Lower leg skin (tissue), 4 donors: ENCODE results near the gene COPB1. TPM values are rescaled to one million over a fixed set of nuclear protein-coding genes. Genes with fewer than 3 reads are reported as not detected.

Experiments used
- DNase-seq, 2 donors: peaks; one replicate each; pipeline ENCODE4 v3.0.0-alpha.2; 2019; ENCODE audit warnings: low spot score in 2 of 2
- H3K4me3 ChIP-seq: fragments of 200-600 bp; sonication (generic); 2 replicates; pipeline ENCODE4 v1.5.1; 2017; ENCODE audit warnings: mild to moderate bottlenecking, low read depth; ENCODE audit not compliant: poor library complexity, severe bottlenecking
- CTCF ChIP-seq, 3 donors: fragments of 450-650 bp; IDR thresholded peaks; one replicate each; pipeline ENCODE4 v1.5.1; 2016; ENCODE audit warnings: antibody characterized with exemption in 3 of 3, mild to moderate bottlenecking in 3 of 3, moderate library complexity in 2 of 3
- POLR2A ChIP-seq, 2 donors: fragments of 450-650 bp; IDR thresholded peaks; one replicate each; pipeline ENCODE4 v1.6.1; 2016 to 2017; ENCODE audit warnings: antibody characterized with exemption in 2 of 2, mild to moderate bottlenecking in 1 of 2, moderate library complexity in 1 of 2
- WGBS, 2 donors: methylation state at CpG; one replicate each; pipeline ENCODE4 v1.1.5; 2018; 5-methylcytosine and 5-hydroxymethylcytosine counted together
- intact Hi-C: fragments of 100-400 bp; cut with DNase I; formaldehyde crosslinking; loops from one replicate; pipeline ENCODE4 v1.15.0; 2023; ENCODE audit warnings: low total_unique reads
- total RNA-seq, 4 donors: library from RNA; depleted of rRNA; stranded (reverse); fragments of >200 nt; gene quantifications; one replicate each; pipeline ENCODE4 v1.1.0, GENCODE V29; 2016

COPB1 gene
- total RNA-seq, 4 donors from 2014 or later, result 59.8 to 74.8 (median 65.0) TPM

DNA sequence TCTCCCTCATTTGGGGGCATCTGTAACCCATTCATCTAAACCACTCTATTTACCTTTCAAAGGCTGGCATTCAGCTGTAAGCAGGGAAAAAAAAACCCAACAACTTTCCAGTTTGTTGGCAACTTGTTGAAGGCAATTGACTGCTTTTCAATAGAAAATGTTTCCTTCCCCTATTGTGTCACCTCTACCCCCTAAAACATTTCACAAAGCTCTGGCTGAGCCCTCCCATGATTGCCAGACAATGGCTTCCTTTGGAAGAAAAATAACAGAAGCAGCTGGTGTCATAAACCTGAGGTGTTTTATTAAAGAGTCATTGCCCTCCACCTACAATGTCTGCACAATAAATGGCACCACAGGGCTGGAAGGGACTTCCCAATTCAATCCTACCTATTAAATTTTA, 42.7 kb upstream of the COPB1 start:
- no peak for DNase-seq
- TF ChIP-seq POLR2A (IDR thresholded peaks at IDR 0.05) (no peak), CTCF (IDR thresholded peaks at IDR 0.05) (no peak)
- intact Hi-C loops, result no loop called here
- H3K4me3 ChIP-seq, result no peak overlapping the region

DNA sequence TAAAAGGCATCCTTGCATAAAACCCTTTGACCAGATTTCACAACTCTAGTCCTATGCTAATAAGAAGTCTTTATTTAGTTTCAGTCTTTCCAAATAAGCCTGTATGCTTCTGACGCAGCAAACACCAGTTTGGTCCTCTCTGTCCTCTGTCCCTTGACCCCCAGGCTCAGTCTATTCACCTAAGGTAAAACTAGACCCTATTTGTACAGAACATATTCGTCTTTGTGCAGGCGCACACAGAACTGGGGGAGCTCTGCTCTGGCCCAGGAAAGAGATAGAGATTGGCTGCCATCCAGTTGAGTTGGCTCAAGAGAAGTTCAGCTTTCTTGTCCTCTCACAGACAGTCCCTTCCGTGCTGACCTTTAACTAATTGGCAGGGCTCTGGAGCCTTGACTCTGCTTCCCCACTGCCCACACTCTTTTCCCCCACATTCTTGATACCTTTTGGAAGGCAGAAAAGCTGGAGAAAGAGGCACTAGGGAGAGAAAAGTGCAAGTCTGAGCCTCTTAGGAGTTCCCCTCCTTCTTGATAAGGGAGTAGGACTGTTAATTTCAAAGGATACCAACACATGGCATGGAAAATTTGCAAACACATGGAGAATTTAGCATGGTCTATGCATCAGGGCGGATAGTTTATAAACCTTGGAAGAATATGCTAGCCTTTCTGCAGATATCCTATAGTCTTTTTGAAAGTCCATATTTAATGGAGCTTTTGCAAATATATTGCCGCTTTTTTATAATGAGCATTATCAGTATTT, 41.8 kb upstream of the COPB1 start:
- intact Hi-C loops, result no loop called here
- WGBS, 2 donors, result 65 to 66% methylated on average over 6 of the region's 6 CpGs
- H3K4me3 ChIP-seq, result no peak overlapping the region
- no peak for TF ChIP-seq POLR2A (IDR thresholded peaks at IDR 0.05)
- no peak for TF ChIP-seq CTCF (IDR thresholded peaks at IDR 0.05)
- DNase-seq, result no peak

- no peak overlapping the region for H3K4me3 ChIP-seq
- no peak for DNase-seq
- 73 to 82% methylated on average over 4 of the region's 4 CpGs for WGBS, 2 donors
- no peak for TF ChIP-seq CTCF (IDR thresholded peaks at IDR 0.05)
- intact Hi-C loops, result no loop called here
These were observed 40.4 kb upstream of the COPB1 start for GRCh38 chr11:14539982-14540421.

DNA sequence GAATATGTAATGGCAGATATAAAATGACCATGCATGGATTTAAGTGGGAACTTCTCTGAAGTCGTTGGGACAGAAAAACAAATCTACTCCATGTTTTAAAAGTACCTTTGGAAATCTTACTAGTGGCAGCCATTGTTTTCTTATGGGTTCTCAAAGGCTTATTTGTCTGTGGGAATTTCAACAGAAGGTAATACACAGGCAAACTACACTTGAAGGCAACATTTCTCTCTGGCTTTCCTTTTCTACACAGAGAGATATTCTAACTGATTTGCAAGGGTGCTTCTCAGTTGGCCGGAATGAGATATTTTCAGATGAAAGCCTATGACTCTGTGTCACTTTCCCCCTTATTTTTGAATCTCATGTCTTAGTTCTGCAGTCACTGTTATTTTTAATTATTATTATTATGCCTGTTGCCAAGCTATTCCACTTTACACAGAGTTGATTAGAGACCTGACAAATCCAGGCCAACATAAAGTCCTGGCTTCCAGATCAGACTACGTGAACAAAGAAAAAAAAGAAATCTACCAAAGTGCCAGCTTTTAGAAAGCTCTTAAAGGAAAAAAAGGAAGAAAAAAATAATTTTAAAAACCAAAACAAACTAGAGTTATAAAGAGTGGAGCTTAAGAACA, 39.4 kb upstream of the COPB1 start:
- no peak for DNase-seq
- WGBS, 2 donors, result 75 to 82% methylated on average over 3 of the region's 3 CpGs
- no peak for TF ChIP-seq CTCF (IDR thresholded peaks at IDR 0.05)
- no peak for TF ChIP-seq POLR2A (IDR thresholded peaks at IDR 0.05)

DNA sequence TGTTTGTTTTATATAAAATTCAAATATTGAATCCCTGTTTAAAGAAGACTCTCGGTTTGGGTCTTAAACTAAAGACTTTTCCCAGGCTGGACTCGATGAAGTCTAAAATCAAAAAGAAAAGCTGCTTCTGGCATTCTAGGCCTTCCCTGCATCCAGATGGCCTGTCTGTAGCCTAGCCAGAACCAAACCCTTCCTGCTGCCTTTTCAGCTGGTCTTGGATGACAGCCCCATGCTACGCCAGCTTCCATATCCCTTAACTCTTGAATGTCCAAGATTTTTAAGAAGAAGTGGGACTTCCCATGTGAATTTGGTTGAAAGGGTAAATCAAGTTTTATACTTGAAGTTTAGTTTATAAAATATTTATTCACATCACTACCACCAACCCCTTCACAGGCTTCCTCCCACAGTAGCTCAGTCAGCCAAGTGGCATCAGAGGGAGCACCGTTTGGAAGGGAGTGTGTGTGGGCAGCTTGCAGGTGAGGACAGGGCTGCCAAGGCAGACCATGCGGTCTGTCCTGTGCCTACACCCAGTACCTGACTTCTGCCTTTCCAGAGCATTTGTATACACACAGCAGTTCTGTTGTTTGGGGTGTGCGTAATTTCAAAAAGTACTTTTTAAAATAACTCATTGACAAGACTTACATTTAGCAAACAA, 38.8 kb upstream of the COPB1 start:
- WGBS, 2 donors, result 55 to 57% methylated on average over 6 of the region's 6 CpGs
- DNase-seq, result no peak
- intact Hi-C loops, result no loop called here

More for the DNA sequence above, 39.4 kb upstream of the COPB1 start:
- no peak overlapping the region for H3K4me3 ChIP-seq
- intact Hi-C loops, result no loop called here

More for the DNA sequence above, 38.8 kb upstream of the COPB1 start:
- no peak for TF ChIP-seq POLR2A (IDR thresholded peaks at IDR 0.05)
- TF ChIP-seq CTCF (IDR thresholded peaks at IDR 0.05), result no peak
- no peak overlapping the region for H3K4me3 ChIP-seq
